Amygdala (tissue), 56 donors: ENCODE data around the gene NLRP9.
A peak's percentile ranks its signal among the peaks of the same experiment; 100 is the strongest.

Source experiments
- DNase-seq, 56 donors: peaks; one replicate each; lab custom pipeline; 2025; lab: John Stamatoyannopoulos, UW

The NLRP9 gene

GRCh38 chr19:55675661-55676354, 62.4 kb downstream of the NLRP9 start:
- DNase-seq = no peak

DNA sequence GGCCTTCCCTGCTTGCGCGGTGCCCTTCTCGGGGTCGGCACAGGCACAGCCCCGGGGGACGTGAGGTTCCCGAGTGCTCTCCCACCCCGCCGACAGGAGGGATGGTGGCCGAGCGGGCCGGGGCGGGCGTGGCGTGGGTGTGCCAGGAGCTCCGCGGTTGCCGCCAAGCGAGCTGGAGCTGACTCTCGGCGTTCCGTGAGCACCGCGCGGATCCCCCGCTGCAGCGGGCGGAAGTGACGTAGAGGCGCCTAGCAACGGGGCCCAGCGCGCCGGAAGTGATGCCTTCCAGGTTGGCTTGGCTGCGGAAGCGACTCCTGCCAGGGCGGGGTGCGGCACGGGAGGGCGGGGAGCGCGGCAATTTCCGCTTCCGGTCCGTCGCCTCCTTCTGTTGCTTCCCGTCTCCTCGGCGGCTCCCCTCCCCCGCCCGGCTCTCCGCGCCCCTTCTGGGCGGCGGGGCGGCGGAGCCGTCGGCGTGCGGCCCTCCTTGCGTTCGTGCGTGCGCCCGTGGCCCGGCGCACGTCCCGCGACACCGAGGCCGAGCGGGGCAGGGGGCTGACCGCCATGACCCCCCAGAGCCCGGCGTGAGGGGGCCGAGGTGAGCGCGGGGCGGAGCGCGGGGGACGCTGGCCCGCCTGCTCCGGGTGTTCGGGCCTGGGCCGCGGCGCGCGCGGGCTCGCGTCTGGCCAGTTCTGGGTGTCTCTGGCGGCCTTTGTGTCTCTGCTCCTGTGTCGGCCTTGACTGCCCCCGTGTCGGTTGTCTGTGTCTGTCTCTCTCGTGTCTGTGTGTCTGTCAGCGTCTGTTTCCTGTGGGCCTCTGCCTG, 63.2 kb downstream of the NLRP9 start, which contains the start of gene EPN1:
EPN1 (plus strand) TSS at position 386 of the 820 bp plus-strand sequence. CDS start 3,402 bp downstream, outside the sequence.
- peak; percentile 66 to 97 (median 92) for DNase-seq

DNA sequence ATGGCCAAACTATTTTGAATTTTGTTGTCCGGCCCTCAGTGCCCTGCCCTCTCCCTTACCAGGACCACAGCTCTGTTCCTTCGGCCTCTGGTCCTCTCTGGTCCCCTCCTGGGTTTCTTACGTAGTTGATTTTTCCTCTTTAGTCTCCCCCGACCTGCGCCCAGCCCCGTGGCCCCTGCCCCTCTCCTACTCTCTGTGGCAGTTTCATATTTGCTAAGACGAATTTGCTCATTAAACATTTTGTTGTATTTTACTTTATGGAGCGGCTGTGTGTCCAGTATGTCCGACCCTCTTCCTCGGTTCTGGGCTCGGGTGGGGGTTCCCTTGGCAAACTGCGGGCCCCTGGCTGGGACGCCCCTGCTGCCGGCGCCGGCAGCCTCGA, 63.8 kb downstream of the NLRP9 start:
- DNase-seq = peak in 1 of 56 donors; percentile 31

DNA sequence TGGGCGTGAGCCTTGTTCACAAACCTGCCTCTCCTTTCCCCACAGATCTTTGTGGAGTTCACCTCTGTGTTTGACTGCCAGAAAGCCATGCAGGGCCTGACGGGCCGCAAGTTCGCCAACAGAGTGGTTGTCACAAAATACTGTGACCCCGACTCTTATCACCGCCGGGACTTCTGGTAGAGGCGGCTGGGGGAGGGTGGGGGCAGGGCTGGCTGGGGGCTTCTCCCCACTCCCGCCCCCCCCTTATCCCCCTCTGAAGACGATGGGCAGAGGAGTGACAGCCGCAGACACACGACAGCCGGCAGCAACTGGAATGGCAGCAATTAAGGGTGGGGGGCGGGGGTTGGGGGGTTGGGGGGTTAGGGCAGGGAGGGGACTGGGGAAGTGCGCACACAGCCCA, 64.3 kb downstream of the NLRP9 start:
- DNase-seq = no peak

DNA sequence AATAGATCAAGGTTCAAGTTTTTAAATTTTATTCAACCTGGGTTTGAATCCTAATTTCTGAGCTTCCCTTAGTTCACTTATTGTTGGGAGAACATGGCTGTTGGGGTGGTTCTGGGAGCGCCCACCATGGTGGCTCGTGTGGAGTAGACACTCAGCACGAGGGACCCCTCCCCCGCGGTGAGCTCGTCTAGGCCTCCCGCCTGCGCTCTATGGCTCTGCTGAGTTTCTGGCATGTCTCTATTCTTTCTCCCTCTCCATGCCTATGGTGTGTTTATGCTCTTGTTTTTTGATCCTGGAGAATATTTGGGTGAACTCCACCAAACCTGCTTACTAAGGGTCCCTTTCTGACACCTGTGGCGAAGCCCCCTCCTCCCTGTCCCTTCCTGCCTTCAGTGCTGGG, 64.7 kb downstream of the NLRP9 start:
- no peak for DNase-seq

- DNase-seq = no peak
Measured at GRCh38 chr19:55672418-55672817, 65.8 kb downstream of the NLRP9 start.

DNA sequence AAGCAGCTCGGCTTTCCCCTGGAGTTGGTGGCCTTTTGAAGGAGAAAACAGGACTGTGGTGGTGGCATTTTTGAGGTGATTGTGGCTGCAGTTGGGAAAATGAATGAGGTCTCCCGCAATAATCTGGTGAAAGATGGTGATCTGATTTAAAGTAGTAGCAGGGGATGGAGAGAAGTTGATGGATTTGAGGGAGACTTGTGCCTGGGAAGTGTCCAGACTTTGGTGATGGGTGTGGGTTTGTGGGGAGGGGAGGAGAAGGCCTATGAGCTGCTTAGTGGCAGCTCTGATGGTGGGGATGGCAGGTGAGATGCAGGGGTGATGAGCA, 67.2 kb downstream of the NLRP9 start:
- DNase-seq = no peak

- peak in 21 of 56 donors; percentile 3 to 41 (median 17) for DNase-seq
Measured at GRCh38 chr19:55670280-55671053, 67.7 kb downstream of the NLRP9 start.

DNA sequence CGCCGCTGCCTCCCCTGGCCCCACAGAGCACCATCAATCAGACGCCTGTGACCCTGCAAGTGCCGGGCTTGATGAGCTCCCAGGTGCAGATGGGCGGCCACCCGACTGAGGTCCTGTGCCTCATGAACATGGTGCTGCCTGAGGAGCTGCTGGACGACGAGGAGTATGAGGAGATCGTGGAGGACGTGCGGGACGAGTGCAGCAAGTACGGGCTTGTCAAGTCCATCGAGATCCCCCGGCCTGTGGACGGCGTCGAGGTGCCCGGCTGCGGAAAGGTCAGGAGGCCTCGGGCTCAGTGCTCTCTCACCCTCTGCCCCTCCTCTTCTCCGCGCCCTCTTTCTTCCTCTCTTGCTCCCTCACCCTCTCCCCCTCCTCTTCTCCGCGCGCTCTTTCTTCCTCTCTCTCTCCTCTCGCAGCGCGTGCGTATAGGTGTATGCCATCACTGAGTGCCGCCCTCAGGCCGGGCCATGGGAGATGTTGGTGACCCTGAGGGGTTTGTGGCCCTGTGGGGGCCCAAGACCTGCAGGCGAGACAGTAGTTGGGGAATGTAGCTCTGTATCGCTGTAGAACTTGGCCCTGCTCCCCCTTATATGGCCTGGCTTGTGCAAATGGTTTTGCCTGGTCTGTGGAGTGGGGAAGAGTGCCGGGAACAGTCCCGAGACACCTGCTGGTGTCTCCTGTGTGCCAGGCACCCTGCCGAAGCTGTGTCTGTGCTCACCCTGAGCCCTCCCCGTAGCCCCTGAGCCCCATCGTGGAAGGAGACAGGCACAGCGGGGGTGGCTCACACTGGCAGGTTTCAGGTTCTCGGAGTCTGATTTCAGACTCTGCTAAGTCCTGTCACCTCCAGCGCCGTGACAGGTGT, 68.6 kb downstream of the NLRP9 start:
- no peak for DNase-seq

DNA sequence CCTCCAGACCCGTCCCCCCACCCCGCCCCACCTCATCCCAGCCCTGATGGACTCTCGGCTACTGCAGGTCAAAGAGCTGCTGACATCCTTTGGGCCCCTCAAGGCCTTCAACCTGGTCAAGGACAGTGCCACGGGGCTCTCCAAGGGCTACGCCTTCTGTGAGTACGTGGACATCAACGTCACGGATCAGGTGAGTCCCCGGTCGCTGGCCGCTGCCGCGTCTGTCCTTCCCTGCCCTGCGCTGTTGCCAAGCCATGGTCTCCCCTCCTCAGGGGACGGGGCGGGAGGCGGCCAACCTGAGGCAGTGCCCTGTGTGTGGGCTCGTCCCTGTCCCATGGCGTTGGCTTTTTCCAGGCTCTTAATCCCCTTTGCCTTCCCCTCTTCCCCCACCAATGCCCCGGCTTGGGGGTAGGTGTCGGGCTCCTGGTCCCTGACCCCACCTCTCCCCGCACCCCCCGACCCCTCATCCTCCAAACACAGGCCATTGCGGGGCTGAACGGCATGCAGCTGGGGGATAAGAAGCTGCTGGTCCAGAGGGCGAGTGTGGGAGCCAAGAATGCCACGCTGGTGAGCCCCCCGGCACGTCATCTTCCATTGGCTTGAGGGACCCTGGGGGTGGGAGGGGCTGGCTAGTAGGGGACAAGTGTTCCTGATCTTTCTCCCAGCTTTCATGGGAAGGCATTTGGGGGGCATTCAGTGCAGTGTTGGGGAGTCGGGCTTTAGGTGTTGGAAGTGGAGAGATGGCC, 69.4 kb downstream of the NLRP9 start:
- no peak for DNase-seq

DNA sequence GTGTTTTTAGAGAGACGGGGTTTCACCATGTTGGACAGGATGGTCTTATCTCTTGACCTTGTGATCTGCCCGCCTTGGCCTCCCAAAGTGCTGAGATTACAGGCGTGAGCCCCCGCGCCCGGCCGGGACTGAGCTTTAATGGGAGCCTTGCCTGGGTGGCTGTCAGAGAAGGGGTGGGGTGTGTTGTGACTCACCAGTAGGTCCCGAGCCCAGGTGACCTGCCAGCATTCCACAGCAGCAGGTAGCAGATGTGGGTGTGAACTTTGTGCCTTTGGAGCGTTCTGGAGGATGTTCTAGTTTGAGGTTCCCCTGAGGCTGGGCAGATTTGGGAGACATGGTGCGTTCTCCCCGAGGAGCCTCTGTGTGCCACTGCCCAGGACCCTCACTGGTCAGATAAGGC, 70.2 kb downstream of the NLRP9 start:
- no peak for DNase-seq

DNA sequence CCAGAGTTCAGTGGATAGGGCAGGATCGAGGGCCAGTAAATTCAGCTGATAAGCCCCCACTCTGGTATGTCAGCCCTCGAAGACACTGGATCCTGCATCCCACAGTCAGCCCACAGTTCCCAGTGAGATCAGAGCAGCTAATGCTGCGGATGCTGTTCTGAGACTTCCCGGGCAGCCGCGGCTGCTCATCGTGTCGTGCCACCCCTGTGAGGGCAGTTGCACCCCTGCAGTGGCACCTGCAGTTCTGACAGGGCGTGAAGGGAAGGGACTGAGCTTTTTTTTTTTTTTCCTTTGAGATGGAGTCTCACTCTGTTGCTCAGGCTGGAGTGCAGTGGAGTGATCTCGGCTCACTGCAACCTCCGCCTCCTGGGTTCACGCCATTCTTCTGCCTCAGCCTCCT, 70.7 kb downstream of the NLRP9 start:
- no peak for DNase-seq

DNA sequence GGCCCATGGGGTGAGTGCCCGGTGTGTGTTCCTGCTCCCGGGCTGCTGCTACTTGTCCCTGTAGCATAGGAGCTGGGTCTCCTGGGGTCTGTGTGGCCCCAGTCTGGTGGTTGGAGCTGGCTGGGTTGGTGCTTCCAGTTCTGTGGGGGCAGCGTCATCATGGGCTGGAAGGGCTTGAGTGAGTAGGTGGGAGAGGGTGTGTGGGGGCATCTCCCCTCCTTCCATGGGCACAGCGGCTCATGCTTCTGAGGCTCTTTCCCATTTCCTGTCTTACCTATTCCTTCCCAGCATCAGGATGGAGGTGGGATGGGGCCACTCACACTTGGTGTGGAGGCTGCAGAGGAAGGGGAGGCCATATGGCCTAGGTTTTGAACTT, 71.2 kb downstream of the NLRP9 start:
- DNase-seq = no peak

- no peak for DNase-seq
Measured at GRCh38 chr19:55666343-55667005, 71.7 kb downstream of the NLRP9 start.

- DNase-seq = no peak
Measured at GRCh38 chr19:55663846-55664536, 74.2 kb downstream of the NLRP9 start.

DNA sequence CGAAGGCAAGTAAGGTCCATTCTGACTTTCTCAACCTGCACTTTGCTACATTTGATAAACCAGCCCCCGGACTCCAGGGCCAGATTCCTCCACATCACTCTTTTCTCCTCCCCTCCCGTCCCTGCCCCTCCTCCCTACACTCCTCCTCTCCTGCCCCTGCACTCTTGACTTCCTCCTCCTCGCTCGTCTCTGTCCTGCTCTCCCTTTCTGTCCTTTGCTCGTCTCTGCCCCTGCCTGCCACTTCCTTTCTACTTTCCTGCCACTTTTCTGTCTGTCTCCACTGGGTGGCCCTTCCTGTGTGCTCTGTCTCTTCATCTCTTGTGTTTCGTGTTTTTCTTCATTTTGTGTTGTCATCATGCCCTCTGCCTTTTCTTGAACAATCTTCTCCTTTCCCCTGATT, 76.4 kb downstream of the NLRP9 start:
- no peak for DNase-seq

DNA sequence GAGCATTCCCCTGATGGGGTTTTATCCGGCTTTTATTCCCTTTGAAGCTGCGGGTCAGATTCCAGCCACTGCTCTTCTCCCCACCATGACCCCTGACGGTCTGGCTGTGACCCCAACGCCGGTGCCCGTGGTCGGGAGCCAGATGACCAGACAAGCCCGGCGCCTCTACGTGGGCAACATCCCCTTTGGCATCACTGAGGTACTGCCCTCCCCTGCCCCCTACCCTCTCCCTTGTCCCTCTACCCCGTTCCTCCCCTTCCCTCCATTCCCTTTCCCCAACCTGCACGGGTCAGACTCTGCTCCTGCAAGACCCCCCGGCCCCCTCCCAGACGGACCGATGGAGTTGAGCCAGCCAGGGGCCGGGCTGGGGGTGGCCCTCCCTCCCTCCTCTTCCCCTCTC, 77.2 kb downstream of the NLRP9 start:
- no peak for DNase-seq

DNA sequence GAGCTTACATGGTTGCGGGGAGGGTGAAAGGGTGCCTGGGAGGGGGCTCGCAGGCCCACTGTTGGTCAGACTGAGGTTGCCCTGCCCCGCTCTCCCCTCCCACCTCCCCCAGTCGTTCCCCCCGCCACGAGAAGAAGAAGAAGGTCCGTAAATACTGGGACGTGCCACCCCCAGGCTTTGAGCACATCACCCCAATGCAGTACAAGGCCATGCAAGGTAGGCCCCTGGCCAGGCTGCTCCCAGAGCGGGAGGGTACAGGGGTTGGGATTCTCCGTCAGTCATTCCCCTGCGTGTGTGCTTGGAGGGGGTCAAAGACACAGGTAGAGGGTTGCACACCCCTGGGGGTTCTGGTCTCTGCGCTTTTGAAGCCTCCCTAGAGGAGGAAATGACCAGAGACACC, 77.8 kb downstream of the NLRP9 start:
- DNase-seq = no peak

DNA sequence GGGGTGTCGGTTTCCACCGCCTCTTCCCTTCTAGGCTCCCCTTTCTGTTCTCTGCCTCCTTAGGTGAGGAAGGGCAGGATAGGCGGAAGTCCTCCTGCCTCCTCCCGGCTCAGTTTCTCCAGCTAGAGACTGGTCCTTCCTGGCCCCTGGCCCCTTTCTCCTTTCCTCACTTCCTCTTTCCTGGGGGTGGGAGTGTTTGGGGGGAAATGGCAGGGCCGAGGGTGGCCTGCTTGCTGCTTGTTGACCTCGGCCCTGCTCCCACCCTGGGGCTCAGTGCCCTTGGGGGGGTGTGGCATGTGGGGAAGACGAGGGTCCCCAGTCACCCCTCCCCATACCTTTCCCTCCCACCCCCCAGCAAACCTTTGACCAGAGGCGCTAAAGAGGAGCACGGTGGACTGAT, 78.4 kb downstream of the NLRP9 start:
- DNase-seq = no peak
